Measurements from ENCODE around the gene CTTN.

Gene CTTN

DNA sequence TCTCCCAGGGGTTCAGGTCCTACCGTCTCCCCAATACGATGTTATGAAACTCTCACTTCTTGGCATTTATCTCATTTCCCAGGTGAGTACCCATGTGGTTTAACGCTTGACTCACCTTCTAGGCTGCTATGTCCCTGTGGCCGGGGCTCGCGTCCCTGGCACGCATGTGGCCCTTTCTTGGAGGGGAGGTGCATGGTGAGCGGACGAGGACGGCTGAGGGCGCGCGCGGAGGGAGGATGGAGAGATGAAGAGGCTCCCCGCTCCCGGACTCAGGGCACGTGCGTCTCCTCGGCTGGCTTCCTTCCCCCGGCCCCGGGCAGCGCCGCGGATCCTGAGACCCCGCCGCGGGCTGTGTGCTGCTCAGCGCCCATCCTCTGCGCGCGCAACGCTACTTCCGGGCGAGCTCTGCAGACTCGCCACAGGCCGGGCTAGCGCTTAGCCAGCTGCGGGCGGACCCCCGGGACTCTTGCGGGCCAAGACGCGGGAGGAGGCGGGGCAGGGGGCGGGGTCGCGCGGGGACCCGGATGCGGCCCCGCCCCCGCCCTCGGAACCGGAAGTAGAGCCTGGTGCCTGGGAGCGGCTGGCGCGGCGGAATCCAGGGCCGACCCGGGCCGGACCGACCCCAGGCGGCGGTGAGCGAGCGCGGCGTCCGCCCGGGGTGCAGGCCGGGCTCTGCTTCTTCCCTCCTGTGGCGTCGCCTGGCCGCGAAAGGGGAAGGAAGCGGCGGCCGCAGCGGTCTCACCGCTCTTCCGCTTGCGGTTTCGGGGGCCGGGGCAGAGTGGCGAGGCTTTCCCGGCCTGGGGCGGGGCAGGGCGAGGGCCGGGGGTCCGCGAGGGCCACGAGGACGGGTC, at the start of gene CTTN:
TSS of gene CTTN (plus strand) at position 547 of the 851 bp plus-strand sequence. CDS start 8,769 bp downstream, outside the sequence.
- DNase-seq: peak; percentile 42

DNA sequence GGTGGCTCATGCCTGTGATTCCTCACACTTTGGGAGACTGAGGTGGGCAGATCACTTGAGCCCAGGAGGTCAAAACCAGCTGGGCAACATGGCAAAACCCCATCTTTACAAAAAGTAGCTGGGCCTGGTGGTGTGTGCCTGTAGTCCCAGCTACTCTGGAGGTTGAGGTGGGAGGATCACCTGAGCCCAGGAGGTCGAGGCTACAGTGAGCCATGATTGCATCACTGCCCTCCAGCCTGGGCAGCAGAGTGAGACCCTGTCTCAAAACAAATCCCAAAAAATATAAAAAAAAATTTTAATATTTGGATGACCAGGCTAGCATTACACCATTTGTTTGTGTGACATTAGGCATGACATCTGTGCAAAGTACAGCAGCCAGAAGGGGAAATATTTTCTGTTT, 49.7 kb upstream of the CTTN start:
- DNase-seq: no peak

DNA sequence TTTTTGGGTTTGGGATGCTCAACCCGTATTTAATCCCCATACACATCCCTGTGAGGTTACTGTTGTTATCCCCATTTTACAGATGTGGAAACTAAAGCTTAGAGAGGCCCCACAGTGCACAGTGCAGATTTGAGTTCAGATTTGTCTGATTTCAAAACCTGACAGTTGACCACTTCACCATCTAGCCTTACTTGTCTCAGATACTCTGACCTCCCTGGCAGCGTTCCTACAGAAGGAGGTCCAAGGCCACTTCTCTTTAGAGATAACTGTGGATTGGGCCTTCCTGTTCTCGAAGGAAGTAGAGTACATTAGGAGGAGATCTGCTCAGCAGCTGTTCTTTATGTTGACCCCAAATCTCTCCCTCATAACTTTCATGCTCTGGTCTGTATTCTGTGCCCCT, 46.7 kb upstream of the CTTN start:
- no peak for DNase-seq

DNA sequence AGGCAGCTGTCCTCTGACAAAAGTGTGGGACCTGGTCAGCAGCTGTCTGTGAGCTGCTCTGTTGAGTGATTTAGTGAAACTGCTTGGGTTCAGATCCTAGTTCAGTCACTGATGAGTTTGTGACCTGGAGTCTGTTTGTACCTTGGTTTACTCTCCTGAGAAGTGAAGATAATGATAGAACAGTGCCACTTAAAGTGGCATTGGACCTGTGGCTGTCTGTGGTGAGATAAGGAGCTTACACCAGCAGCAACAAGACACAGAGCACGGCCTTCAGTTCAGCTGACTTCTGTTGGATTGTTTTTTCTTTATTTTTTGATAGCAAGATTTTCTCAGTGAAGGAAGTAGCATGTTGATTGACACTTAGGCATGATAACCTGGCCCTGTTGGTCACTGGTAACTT, 46.2 kb upstream of the CTTN start:
- no peak for DNase-seq

- no peak for DNase-seq
These were observed 45.7 kb upstream of the CTTN start for GRCh38 chr11:70352601-70353000.

GRCh38 chr11:70353329-70353728, 45.0 kb upstream of the CTTN start:
- no peak for DNase-seq

DNA sequence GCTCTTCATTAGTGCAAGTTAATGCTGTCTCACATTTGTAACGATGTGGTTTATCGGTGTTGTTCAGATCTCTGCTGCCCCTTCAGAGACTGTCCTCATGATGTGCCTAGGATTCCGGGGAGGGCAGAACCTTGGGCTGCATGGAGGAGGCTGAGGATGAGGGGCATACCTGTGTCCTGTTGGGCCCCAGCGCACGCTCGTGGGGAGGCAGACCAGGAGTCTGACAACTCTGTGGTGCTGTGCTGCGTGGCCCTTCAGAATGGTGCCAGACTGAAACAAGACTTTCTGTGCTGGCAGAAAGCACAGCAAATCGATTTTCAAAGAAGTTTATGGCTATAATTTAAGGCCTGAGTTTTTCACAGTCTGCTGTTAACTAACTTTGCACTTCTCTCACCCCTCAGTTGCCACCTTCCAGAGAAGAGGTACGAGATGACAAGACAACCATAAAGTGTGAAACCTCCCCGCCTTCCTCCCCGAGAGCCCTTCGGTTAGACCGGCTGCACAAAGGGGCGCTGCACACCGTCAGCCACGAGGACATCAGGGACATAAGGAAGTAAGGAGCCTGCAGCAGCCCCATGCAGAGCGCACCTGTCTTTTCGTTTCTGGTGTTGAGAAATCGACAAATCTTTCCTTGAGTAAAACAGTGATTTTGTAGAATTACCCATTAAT, 44.3 kb upstream of the CTTN start:
- no peak for DNase-seq

GRCh38 chr11:70354629-70355028, 43.7 kb upstream of the CTTN start:
- DNase-seq: no peak

DNA sequence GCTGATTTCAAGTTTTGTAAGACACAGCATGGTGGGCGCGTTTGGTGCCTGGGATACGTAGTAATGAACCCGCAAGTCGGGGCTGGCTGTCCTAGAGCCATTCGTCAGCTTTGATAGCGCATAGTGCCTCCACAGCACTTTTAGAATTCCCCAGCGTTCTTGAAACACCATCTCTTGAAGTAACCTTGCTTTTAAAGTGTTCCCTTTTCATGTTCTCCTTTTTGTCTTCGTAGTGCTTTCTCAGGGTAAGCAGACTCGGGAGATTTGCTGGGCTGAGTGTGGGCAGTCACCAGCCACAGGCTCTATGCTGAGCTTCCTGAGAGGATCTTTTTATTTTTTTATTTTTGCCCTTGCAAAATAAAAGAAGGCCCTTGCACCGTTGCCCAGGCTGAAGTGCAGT, 39.6 kb upstream of the CTTN start:
- no peak for DNase-seq

- no peak for DNase-seq
These were observed 38.7 kb upstream of the CTTN start for GRCh38 chr11:70359451-70360205.

DNA sequence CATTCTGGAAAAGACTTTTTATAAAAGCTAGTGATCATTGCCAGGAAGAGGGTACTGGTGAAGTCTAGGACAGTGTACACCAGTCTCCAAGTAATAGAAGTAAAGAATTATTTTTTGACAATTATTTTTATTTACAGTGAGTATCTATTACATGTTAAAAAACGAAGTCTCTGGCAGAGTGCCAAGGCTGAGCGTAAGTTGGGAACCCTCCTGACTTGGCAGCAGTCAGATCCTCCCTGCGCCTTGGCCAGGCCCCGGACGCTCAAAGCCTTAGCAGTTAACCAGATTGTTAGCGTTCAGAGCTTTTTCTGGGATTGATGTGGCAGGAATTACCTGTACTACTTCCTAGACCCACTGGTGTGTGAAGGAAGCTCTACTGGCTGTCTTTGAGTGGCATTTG, 38.1 kb upstream of the CTTN start:
- DNase-seq: no peak

DNA sequence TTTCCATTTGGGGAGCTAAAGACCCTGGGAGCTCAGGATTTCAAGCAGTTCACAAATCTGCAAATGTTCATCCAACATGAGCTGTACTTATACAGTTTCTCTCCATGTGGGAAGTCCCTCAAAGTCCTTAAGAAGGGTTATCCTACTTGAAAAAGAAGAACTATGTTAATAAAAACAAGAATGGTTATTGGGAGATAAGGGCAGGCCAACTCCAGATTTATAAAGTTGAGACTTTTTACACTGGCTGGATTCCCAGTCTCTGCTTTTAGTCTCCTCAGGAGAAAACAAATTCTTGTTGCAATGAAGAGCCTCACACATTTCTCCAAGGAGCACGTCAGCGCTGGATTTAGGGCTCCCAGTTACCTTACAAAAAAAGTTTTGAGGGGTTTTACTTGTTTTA, 34.2 kb upstream of the CTTN start:
- DNase-seq: no peak

- peak; percentile 35 for DNase-seq
These were observed 33.4 kb upstream of the CTTN start for GRCh38 chr11:70364745-70365543.

DNA sequence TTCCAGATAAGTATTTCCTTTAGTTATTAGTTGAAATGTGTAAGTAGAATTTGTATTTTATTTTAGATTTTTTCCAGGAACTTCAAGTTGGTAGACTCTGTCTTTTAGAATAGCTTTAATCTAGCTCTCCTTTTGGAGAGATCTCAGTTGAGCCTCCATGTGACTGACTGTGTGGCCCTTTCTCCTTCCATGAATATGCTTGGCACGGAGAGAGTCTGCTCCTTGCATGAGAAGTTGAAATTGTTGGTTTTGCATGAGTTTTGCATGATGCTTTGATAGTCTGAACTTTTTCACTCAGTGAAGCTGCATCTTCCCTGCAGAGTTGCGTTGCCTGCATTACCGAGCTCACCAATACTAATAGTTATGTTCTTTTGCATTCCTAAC, 32.8 kb upstream of the CTTN start:
- no peak for DNase-seq

DNA sequence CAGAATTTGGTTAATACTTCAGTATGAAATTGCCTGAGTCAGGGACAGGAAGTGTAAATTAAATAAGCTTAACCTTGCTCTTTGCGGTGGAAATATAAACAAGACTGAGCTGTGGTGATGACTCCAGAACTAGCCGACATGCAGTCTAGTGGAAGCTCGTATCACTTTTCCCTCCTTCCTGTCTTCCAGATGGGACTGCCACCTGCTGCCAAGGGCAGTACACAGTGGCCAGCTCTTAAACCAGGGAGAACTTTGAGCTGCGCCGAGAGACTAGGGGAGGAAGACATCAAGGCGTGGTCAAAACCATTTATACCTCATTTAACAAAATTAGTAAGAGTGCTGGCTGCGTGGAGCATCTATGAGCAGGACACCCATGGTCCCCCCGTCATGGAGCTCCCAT, 31.3 kb upstream of the CTTN start:
- DNase-seq: no peak

DNA sequence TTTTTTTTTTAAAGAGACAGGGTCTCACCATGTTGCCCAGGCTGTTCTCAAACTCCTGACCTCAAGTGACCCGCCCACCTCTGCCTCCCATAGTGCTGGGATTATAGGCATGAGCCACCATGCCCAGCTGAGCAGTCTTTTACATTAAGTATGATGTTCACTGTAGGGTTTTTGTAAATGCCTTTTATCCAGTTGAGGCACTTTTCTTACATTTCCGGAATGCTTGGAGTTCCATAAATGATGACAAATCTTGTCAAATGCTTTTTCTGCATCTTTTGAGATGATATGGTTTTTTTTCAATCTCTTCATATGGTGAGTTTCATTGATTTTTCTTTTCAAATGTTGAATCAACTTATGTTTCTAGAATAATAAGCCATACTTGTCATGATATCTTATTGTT, 29.4 kb upstream of the CTTN start:
- no peak for DNase-seq

- no peak for DNase-seq
These were observed 27.1 kb upstream of the CTTN start for GRCh38 chr11:70371241-70371640.

- DNase-seq: no peak
These were observed 26.3 kb upstream of the CTTN start for GRCh38 chr11:70372076-70372475.

DNA sequence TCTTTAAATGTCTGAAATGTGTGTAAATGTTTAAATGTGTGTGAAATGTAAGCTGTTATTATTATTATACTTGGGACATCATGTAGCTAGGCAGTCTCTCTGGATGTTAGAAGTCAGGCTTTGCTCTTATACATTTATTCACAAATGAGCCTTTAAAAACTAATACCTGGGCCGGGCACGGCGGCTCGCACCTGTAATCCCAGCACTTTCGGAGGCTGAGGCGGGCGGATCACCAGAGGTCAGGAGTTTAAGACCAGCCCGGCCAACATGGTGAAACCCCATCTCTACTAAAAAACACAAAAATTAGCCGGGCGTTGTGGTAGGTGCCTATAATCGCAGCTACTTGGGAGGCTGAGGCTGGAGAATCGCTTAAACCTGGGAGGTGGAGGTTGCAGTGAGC, 21.7 kb upstream of the CTTN start:
- DNase-seq: no peak

GRCh38 chr11:70377645-70378044, 20.7 kb upstream of the CTTN start:
- DNase-seq: no peak

DNA sequence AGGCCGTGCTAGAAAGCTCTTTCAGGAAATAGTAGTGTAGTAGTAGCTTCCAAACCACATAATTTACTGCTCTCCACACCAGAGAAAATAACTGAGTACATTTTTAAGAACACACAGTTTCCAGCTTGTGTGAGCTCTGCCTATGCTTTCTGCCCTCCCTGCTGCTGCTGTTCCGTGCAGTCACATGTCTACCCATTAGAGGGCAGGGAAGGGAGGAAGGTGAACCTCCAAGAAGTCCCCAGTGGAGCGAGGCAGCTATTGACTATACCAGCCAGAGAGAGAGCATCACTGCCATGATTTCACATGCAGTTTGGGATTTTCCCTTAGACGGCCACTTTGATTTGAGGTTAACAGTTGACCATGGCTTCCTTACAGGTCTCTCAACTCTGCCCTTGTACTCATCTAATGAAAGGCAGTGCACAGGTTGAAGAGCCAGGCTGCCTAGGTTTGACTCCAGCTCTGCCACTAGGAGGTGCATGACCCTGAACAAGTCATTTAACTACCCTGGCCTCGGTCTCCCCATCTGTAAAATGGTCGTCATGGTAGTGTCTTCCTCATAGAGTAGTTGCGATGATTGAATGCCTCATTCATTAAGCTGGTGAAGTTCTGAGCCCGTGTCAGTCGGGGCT, 19.7 kb upstream of the CTTN start:
- DNase-seq: no peak

DNA sequence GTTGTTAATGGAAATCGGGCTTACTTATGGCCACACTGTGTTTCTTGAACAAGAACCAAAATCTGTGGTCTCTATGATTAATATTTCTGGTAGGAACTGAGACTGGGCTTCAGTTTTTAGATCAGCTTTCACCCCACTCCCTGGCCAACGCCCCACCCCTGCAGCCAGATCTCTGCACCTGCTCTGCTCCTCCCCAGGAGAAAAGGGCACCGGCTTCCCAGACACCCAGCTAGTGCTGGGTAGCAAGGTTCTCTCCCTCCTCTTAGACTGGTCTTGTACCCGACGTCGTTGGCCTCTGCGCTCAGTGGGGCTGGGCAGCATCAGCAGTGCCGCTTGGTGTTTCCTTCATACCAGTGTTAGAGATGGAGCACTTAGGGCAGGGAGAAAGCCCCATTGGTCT, 17.0 kb upstream of the CTTN start:
- DNase-seq: no peak

Data from activated CD4-positive, alpha-beta T cell treated with anti-CD3 and anti-CD28 coated beads for 1 hour (primary cell).